Islet of Langerhans (tissue), 1 donor: ENCODE results near the gene SLC30A7.

Experiments used
- FAIRE-seq: peaks from one replicate; lab custom pipeline; 2011; peaks lifted over from hg19 to GRCh38; lab: Jason Lieb, UNC

The SLC30A7 gene

GRCh38 chr1:100982793-100983192, 86.9 kb downstream of the SLC30A7 start:
- FAIRE-seq, result no peak

- FAIRE-seq, result no peak
These were observed 92.2 kb downstream of the SLC30A7 start for GRCh38 chr1:100988121-100988520.

- no peak for FAIRE-seq
These were observed 93.6 kb downstream of the SLC30A7 start for GRCh38 chr1:100989306-100990077.

GRCh38 chr1:100995198-100995988, 99.5 kb downstream of the SLC30A7 start:
- FAIRE-seq, result no peak

GRCh38 chr1:100998426-100998825, 102.5 kb downstream of the SLC30A7 start:
- FAIRE-seq, result no peak

- peak; percentile 5 for FAIRE-seq
These were observed 104.4 kb downstream of the SLC30A7 start for GRCh38 chr1:101000131-101000873.

GRCh38 chr1:101002551-101002950, 106.7 kb downstream of the SLC30A7 start:
- no peak for FAIRE-seq

GRCh38 chr1:101003012-101003650, 107.2 kb downstream of the SLC30A7 start:
- FAIRE-seq, result no peak

GRCh38 chr1:101004061-101004460, 108.2 kb downstream of the SLC30A7 start:
- FAIRE-seq, result no peak

GRCh38 chr1:101004670-101005069, 108.8 kb downstream of the SLC30A7 start:
- FAIRE-seq, result no peak

GRCh38 chr1:101005183-101005582, 109.3 kb downstream of the SLC30A7 start:
- no peak for FAIRE-seq

GRCh38 chr1:101005871-101006270, 110.0 kb downstream of the SLC30A7 start:
- FAIRE-seq, result no peak

GRCh38 chr1:101006553-101006952, 110.7 kb downstream of the SLC30A7 start:
- no peak for FAIRE-seq

- FAIRE-seq, result no peak
These were observed 112.4 kb downstream of the SLC30A7 start for GRCh38 chr1:101008229-101008834.

GRCh38 chr1:101013776-101014175, 117.9 kb downstream of the SLC30A7 start:
- no peak for FAIRE-seq

- no peak for FAIRE-seq
These were observed 121.6 kb downstream of the SLC30A7 start for GRCh38 chr1:101017448-101017847.

- FAIRE-seq, result no peak
These were observed 126.4 kb downstream of the SLC30A7 start for GRCh38 chr1:101022294-101022693.

- FAIRE-seq, result no peak
These were observed 129.4 kb downstream of the SLC30A7 start for GRCh38 chr1:101025283-101025656.

GRCh38 chr1:101025657-101026429, 130.0 kb downstream of the SLC30A7 start, which contains the start of gene DPH5:
Gene DPH5 (minus strand): TSS chr1:101025784. CDS start chr1:101025443, 341 bp downstream.
- FAIRE-seq, result peak; percentile 21

- FAIRE-seq, result no peak
These were observed 130.5 kb downstream of the SLC30A7 start for GRCh38 chr1:101026430-101026788.

GRCh38 chr1:101027194-101027772, 131.4 kb downstream of the SLC30A7 start:
- no peak for FAIRE-seq
